Measurements from ENCODE around the gene CLCF1. TPM values are rescaled to one million over a fixed set of nuclear protein-coding genes. Genes with fewer than 3 reads are reported as not detected.

The CLCF1 gene
- total and polyA plus RNA-seq, 2 donors from 2014 or later: 5.7 to 15.8 TPM

GRCh38 chr11:67411785-67412152 is 38.4 kb upstream of the CLCF1 start:
- no peaks in the 10 kb centered on the region for H3K9me3 ChIP-seq (ENCODE audit: control insufficient read depth in 2 of 3, insufficient read depth in 1 of 3, low read length in 3 of 3)
- intact Hi-C loops (cut with DNase I): no loop called here
- FAIRE-seq (no peak), DNase-seq (no peak)
- no peaks in the 10 kb centered on the region for H3K36me3 ChIP-seq (ENCODE audit: control insufficient read depth in 2 of 3, insufficient read depth in 3 of 3, low read length in 3 of 3)
- H3K4me3 ChIP-seq (ENCODE audit: low read length in 3 of 3): no peak overlapping the region
- H3K27me3 ChIP-seq (ENCODE audit: control insufficient read depth, insufficient read depth, low read length): no peaks in the 10 kb centered on the region
- H3K4me1 ChIP-seq (ENCODE audit: control insufficient read depth in 2 of 3, insufficient read depth in 2 of 3, low read depth in 1 of 3, low read length in 3 of 3): peaks cover 0 to 9% (median 0%) of the 10 kb centered on the region in 3 donors
- H3K27ac ChIP-seq (ENCODE audit: low read depth in 2 of 2, low read length in 2 of 2): no peak overlapping the region
- no peak overlapping the region for H3K9ac ChIP-seq (ENCODE audit: low read length in 3 of 3)
- TF ChIP-seq CTCF (IDR thresholded peaks at IDR 0.05; ENCODE audit: borderline replicate concordance, extremely low read depth, insufficient read depth): no peak

GRCh38 chr11:67410984-67411784 is 37.8 kb upstream of the CLCF1 start:
- no peak for TF ChIP-seq CTCF (IDR thresholded peaks at IDR 0.05; ENCODE audit: borderline replicate concordance, extremely low read depth, insufficient read depth)
- Histone ChIP-seq H3K4me1 (ENCODE audit: control insufficient read depth in 2 of 3, insufficient read depth in 2 of 3, low read depth in 1 of 3, low read length in 3 of 3) (peaks cover 0 to 8% (median 0%) of the 10 kb centered on the region in 3 donors), H3K4me3 (ENCODE audit: low read length in 3 of 3) (no peak overlapping the region), H3K9me3 (ENCODE audit: control insufficient read depth in 2 of 3, insufficient read depth in 1 of 3, low read length in 3 of 3) (no peaks in the 10 kb centered on the region), H3K27ac (ENCODE audit: low read depth in 2 of 2, low read length in 2 of 2) (no peak overlapping the region), H3K36me3 (ENCODE audit: control insufficient read depth in 2 of 3, insufficient read depth in 3 of 3, low read length in 3 of 3) (no peaks in the 10 kb centered on the region), H3K27me3 (ENCODE audit: control insufficient read depth, insufficient read depth, low read length) (no peaks in the 10 kb centered on the region), H3K9ac (ENCODE audit: low read length in 3 of 3) (no peak overlapping the region)
- DNase-seq: no peak
- intact Hi-C loops (cut with DNase I): no loop called here
- no peak for FAIRE-seq

GRCh38 chr11:67410369-67410831 is 37.0 kb upstream of the CLCF1 start:
- H3K4me1 ChIP-seq (ENCODE audit: control insufficient read depth in 2 of 3, insufficient read depth in 2 of 3, low read depth in 1 of 3, low read length in 3 of 3): peaks cover 0 to 3% (median 0%) of the 10 kb centered on the region in 3 donors
- DNase-seq: no peak
- H3K27me3 ChIP-seq (ENCODE audit: control insufficient read depth, insufficient read depth, low read length): no peaks in the 10 kb centered on the region
- no peak overlapping the region for H3K27ac ChIP-seq (ENCODE audit: low read depth in 2 of 2, low read length in 2 of 2)
- intact Hi-C loops (cut with DNase I): no loop called here
- no peak overlapping the region for H3K9ac ChIP-seq (ENCODE audit: low read length in 3 of 3)
- TF ChIP-seq CTCF (IDR thresholded peaks at IDR 0.05; ENCODE audit: borderline replicate concordance, extremely low read depth, insufficient read depth): no peak
- no peak overlapping the region for H3K4me3 ChIP-seq (ENCODE audit: low read length in 3 of 3)
- no peaks in the 10 kb centered on the region for H3K9me3 ChIP-seq (ENCODE audit: control insufficient read depth in 2 of 3, insufficient read depth in 1 of 3, low read length in 3 of 3)
- FAIRE-seq: no peak
- no peaks in the 10 kb centered on the region for H3K36me3 ChIP-seq (ENCODE audit: control insufficient read depth in 2 of 3, insufficient read depth in 3 of 3, low read length in 3 of 3)
